ENCODE measurements around the gene M6PR. TPM values are rescaled to one million over a fixed set of nuclear protein-coding genes. Genes with fewer than 3 reads are reported as not detected.

M6PR gene
- total and polyA plus RNA-seq, 4 donors = 49.9 to 225 (median 157) TPM

GRCh38 chr12:8894986-8895385 lies 54.5 kb downstream of the M6PR start:
- Histone ChIP-seq H3K36me3 (ENCODE audit: control insufficient read depth in 4 of 4, insufficient read depth in 4 of 4, low read length in 4 of 4) (no peaks in the 10 kb centered on the region), H3K4me3 (no peak overlapping the region), H3K9me3 (ENCODE audit: control insufficient read depth in 4 of 4, insufficient read depth in 3 of 4, low read length in 3 of 4) (no peaks in the 10 kb centered on the region), H3K27ac (ENCODE audit: low read depth in 1 of 2, low read length in 1 of 2) (no peak overlapping the region), H3K4me1 (ENCODE audit: control insufficient read depth in 5 of 5, insufficient read depth in 5 of 5, low read length in 5 of 5) (no peaks in the 10 kb centered on the region), H3K9ac (ENCODE audit: insufficient read depth in 1 of 2, low read length in 2 of 2) (no peak overlapping the region), H3K27me3 (ENCODE audit: control insufficient read depth in 3 of 3, insufficient read depth in 3 of 3, low read length in 2 of 3) (no peaks in the 10 kb centered on the region)
- no peak for TF ChIP-seq CTCF (IDR thresholded peaks at IDR 0.05; ENCODE audit: control extremely low read depth, extremely low read depth)
- ATAC-seq (ENCODE audit: insufficient read depth, low FRiP score) (no peak), DNase-seq (no peak)
- 55 to 92% methylated on average over 1 of the region's 1 CpG for WGBS, 2 donors

GRCh38 chr12:8894378-8894777 lies 55.1 kb downstream of the M6PR start:
- no peaks in the 10 kb centered on the region for H3K4me1 ChIP-seq (ENCODE audit: control insufficient read depth in 5 of 5, insufficient read depth in 5 of 5, low read length in 5 of 5)
- no peak for ATAC-seq (ENCODE audit: insufficient read depth, low FRiP score)
- no peak overlapping the region for H3K4me3 ChIP-seq
- DNase-seq = no peak
- H3K27me3 ChIP-seq (ENCODE audit: control insufficient read depth in 3 of 3, insufficient read depth in 3 of 3, low read length in 2 of 3) = no peaks in the 10 kb centered on the region
- no peaks in the 10 kb centered on the region for H3K36me3 ChIP-seq (ENCODE audit: control insufficient read depth in 4 of 4, insufficient read depth in 4 of 4, low read length in 4 of 4)
- H3K9me3 ChIP-seq (ENCODE audit: control insufficient read depth in 4 of 4, insufficient read depth in 3 of 4, low read length in 3 of 4) = no peaks in the 10 kb centered on the region
- no peak for TF ChIP-seq CTCF (IDR thresholded peaks at IDR 0.05; ENCODE audit: control extremely low read depth, extremely low read depth)
- no peak overlapping the region for H3K9ac ChIP-seq (ENCODE audit: insufficient read depth in 1 of 2, low read length in 2 of 2)
- no peak overlapping the region for H3K27ac ChIP-seq (ENCODE audit: low read depth in 1 of 2, low read length in 1 of 2)

GRCh38 chr12:8891976-8892375 lies 57.5 kb downstream of the M6PR start:
- Histone ChIP-seq H3K27ac (ENCODE audit: low read depth in 1 of 2, low read length in 1 of 2) (no peak overlapping the region), H3K9ac (ENCODE audit: insufficient read depth in 1 of 2, low read length in 2 of 2) (no peak overlapping the region), H3K4me3 (no peak overlapping the region), H3K4me1 (ENCODE audit: control insufficient read depth in 5 of 5, insufficient read depth in 5 of 5, low read length in 5 of 5) (no peaks in the 10 kb centered on the region), H3K9me3 (ENCODE audit: control insufficient read depth in 4 of 4, insufficient read depth in 3 of 4, low read length in 3 of 4) (no peaks in the 10 kb centered on the region), H3K27me3 (ENCODE audit: control insufficient read depth in 3 of 3, insufficient read depth in 3 of 3, low read length in 2 of 3) (no peaks in the 10 kb centered on the region), H3K36me3 (ENCODE audit: control insufficient read depth in 4 of 4, insufficient read depth in 4 of 4, low read length in 4 of 4) (no peaks in the 10 kb centered on the region)
- ATAC-seq (ENCODE audit: insufficient read depth, low FRiP score) = no peak
- no peak for TF ChIP-seq CTCF (IDR thresholded peaks at IDR 0.05; ENCODE audit: control extremely low read depth, extremely low read depth)
- no peak for DNase-seq
- whole genome bisulfite sequencing, 2 donors = 94 to 98% methylated on average over 3 of the region's 3 CpGs

Other genes with a start within 250 kb of the M6PR start
- gene A2ML1, start 127.0 kb downstream of the M6PR start, total RNA-seq = 1 to 10 TPM in 1 of 2 donors, not detected in 1; 1.1 TPM
- gene A2ML1, start 127.0 kb downstream of the M6PR start, polyA plus RNA-seq = under 1 TPM; 0.04 to 0.06 TPM
- 10 to 100 TPM; 34.7 to 63.5 TPM for gene PHC1, start 35.1 kb downstream of the M6PR start, total RNA-seq
- 10 to 100 TPM; 17.4 to 24.1 TPM for gene PHC1, start 35.1 kb downstream of the M6PR start, polyA plus RNA-seq
- 1 to 10 TPM; 1.9 to 6.5 TPM for gene KLRG1, start 39.9 kb upstream of the M6PR start, total RNA-seq
- 1 to 10 TPM in 1 of 2 donors, under 1 TPM in 1; 0.49 to 1.4 TPM for gene KLRG1, start 39.9 kb upstream of the M6PR start, polyA plus RNA-seq
- gene A2M, start 166.3 kb upstream of the M6PR start, total RNA-seq = 1,000 to 10,000 TPM; 1,082 to 2,674 TPM
- gene A2M, start 166.3 kb upstream of the M6PR start, polyA plus RNA-seq = 100 to 1,000 TPM; 377 to 467 TPM

Data from lung (tissue), 12 donors.